Islet precursor cell (in vitro differentiated cells): ENCODE measurements around the gene STAC3.

Experiments used
- DNase-seq: peaks from one replicate; pipeline ENCODE4 v3.0.0-alpha.2; 2018

Gene STAC3

DNA sequence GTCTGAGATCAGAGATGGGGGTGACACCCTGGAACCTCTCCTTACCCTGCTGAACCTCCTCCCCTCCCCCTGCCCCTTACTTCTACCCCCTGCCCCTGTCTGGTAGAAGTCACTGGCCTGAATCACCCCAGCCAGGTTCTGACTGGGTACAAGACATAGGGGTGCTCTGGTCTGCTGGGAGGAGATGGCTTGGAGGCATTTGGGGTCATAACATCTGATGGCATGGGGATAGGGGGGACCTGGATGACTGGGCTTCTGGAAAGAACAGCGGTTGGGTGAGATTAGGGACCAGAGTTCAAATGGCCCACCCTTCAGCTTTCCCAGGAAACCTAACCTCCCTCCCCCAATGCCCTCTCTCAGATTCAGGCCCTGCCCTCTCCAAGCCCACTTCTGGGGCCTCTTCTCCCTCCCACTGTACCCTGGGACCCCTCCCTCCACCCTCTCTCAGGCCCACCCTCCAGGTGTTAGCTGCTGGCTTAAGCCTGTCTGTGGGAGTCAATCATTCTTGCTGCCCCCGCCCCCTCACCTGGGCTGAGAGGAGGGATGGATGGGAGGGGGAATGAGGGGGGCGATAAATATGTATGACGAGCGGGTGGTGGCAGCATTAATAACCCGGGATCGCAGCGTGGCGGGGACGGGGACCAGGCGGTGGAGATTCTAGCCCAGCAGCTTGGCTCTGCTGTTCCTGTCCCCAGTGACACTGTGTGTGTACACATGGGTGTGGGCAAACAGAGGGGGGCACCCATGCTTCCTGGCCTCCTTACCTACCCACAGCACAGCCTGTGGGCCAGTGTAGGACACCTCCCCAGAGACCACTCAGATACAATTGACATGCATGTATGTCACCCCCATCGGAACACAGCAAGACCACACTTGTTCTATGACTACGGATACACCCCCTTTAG is 28.4 kb downstream of the STAC3 start:
- DNase-seq = no peak

DNA sequence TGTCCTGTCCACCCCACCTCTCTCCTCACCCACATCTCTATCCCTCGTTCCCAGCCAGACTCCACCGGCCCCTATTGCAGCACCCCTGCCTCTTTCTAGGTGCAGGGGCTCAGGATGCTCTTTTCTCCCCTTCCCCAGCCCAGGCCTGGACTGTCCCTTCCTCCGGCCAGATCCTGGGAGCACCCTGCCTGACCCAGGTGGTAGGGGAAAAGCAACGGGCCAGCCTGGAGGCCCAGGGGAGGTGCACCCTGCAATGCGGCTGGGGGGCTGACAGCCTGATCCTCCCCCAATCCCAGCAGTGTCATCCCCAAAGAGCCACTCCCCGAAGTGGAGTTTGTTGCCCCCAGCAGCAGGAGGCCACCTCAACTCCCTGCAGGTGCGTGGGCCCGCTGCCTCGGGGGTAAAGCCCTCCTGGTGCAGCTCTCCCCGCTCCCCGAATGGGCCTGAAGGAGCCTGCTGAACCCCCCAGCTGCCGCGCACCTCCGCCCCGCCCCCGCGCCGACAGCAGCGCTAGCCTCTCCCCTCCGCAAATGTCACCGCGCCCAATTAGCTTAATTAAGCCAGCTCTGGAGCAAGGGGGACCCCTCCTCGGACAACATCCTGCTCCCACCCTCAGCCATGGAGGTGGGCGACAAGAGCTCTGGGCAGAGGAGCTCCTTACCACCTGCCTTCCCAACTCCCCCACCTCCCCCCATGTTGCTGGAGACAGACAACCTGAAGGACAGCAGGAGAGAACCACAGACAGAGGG is 29.6 kb downstream of the STAC3 start:
- no peak for DNase-seq

DNA sequence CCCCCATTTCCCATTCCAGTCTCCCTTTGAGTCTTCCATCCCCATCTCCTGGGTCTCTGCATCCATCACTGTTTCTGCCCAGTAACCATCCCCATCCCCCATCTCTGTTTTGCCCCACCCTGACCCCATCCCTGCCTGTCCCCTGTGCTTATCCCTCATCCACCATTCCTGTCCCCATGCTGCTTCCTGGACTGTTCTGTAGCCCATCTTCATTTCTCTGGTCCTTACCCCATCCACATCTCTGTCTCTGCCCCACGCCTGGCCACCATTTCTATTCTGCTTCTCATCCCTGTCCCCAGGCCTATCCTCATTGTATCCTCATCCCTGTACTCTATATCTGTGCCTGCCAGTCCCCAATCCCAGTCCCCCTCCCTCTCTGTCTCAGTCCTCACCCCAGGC is 30.2 kb downstream of the STAC3 start:
- DNase-seq = no peak

DNA sequence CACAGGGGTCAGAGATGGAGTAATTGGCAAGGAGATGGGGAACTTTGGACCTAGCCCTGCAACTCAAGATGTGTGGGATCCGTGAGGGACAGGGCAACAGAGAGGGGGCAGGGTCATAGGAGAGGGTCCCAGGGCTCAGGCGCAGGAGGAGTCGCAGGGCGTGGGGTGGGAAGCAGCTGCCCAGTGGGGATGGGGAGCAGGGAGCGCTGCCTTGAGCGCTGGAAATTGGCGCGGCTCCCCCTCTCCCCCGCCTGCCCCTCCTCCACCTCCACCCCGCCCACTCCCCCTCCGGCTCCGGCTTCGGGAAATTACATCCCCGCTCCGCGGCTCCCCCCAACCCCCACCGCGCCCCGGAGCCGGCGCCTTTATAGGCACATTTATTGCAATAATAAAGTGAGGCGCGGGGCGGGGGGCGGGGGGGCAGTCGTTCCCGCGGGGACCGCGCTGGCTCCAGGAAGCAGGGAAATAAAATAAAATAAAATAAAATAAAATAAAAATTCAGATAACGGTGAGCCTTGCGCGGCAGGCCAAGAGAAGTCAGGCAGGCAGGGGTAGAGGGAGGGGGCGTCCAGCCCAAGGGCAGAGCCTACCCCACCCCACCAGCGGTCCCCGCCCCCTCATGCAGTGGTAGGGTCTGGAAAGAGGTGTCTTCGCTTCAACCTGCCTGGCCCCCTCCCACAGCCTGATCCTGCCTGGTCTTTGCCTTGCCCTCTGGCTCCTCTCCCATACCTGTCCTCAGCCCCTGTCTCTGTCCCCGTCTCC is 30.8 kb downstream of the STAC3 start:
- DNase-seq = no peak

DNA sequence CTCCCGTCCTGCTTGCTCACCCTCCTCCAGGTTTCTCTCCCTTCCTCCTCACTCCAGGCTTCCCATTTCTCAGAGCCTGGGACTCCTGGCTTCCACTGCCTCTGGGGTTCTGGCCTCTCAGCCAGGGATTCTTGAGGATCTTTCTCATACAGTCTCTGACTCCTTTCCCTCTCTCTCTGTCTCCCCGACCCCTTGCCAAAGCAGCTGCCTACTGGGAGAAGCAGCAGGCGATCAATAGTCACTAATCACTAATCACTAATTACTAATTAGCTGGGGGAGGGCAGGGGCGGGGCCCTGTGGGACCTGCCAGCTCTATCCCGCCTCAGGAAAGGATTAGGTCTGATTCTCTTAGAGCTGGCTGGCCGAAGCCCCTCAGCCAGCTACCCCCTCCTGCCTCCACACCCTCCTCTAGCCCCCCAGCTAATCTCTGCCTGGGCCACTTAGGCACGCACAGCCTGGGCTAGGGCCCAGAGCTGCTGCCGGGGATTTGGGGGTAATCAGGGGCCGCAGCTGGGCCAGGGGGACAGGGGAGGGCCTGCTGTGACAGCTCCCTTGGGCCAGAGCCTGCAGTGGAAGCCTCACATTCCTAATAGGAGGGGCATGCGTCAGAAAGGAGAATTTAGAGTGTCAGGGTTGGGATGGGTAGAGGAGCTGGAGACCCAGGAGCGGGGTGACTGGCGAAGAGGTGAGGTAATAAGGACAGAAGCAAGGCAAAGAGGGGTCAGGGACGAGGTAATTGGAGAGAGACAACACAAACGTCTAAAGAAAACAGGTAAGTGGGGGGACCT is 31.6 kb downstream of the STAC3 start:
- no peak for DNase-seq

DNA sequence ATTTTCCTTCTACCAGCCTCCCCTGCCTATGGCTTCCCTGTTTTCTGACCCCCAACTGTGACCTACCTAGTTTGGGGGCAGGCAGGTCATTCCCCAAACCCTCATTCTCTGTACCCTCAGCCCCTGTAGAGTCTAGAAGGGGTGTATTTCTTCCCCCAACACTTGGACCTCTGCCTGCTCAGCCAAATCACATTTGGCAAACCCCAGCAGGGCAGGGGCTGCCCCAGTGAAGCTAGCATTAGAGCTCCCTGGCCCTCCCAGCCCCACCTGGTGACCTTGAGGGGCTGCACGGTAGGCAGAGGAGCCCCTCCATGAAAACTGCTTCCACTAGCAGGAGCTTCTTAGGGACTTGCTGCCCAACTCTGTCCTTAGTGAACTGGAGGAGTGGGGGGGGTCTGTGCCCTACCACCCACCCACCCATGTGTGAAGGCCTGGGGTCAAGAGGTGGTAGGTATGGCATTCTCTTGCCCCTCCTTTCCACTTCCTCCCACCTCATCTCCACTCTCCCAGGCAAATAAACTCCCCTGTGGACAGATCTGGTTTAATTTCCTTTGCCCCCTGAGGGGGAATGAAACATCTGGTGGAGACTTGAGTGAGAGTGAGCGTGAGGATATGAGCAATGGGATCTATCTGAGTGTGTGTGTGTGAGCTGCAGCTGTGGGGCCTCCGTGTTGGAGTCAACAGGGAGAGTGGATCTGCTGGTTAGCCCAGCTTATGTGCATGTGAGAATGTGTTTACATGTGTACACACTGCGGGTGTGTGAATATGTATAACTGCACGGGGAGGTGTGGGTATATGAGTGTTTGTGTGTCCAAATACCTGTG is 32.7 kb downstream of the STAC3 start:
- DNase-seq = no peak

- DNase-seq = no peak
Observed at GRCh38 chr12:57216921-57217879, 33.8 kb downstream of the STAC3 start.

DNA sequence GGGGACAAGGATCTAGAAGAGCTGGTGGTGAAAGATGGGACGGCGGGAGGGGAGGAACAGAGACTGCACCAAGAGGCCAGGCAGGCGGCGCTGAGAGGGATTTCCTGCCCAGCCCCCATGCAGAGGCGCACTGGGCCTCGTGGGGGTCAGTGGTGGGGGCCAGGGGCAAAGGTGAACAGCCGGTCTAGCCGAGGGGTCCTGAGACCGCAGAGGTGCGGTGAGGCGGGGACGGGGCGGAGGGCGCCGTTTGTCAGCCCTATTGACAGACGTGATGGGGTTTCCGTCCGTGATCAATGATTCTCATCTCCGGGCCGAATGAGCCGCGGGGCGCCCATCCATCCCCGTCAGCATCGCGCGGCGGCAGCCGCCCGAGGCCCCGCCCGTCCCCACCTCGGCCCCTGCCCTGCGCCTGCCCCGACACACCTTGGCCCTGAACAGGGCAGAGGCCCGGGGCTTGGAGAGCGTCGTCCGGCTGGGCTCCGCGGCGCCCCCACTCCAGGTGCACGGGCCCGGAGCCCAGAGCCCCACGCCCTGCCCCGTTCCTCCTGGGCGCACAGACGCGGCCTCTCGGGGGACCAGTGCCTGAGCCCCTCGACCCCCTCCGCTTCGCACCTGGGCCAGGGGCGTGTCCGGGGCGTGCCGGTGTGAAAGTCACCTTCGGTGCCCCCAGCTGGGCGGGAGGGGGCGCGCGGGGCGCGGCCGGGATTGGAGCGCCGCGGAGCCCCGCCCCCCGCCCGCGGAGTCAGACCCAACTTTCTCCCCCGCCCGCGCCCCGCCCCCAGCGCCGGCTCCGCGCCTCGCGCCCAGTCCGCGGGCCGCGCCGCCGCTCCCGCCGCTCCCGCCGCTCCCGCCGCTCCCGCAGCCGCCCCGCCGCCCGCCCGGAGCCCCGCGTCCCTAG is 34.7 kb downstream of the STAC3 start, which contains the start of gene NXPH4:
NXPH4 (plus strand) TSS at position 781 of the 898 bp plus-strand sequence. CDS start 176 bp downstream, outside the sequence.
- peak; percentile 80 for DNase-seq

DNA sequence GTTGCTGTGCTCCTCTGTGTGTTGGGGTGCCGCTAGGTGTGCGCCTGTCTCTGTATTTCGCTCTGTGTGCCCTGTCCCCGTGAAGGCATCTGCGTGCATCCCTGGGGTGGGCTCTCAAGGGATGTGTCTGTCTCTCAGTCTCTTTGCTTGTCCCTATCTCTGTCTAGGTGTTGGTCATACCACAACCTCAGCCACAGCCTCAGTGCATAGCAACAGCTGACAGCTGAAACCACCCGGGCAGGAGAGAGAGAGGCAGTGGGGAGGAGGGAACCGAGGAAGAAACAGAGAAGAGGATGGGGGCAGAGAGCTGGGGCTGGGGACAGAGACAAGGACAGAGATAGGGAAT is 35.3 kb downstream of the STAC3 start:
- no peak for DNase-seq

- no peak for DNase-seq
Observed at GRCh38 chr12:57215065-57215464, 35.9 kb downstream of the STAC3 start.

- DNase-seq = peak; percentile 90
Observed at GRCh38 chr12:57214398-57214781, 36.6 kb downstream of the STAC3 start.

- no peak for DNase-seq
Observed at GRCh38 chr12:57213763-57214397, 37.1 kb downstream of the STAC3 start.

GRCh38 chr12:57213058-57213715 is 37.8 kb downstream of the STAC3 start:
- peak; percentile 94 for DNase-seq

- DNase-seq = no peak
Observed at GRCh38 chr12:57212701-57213057, 38.3 kb downstream of the STAC3 start.

- no peak for DNase-seq
Observed at GRCh38 chr12:57211791-57212700, 38.9 kb downstream of the STAC3 start.

DNA sequence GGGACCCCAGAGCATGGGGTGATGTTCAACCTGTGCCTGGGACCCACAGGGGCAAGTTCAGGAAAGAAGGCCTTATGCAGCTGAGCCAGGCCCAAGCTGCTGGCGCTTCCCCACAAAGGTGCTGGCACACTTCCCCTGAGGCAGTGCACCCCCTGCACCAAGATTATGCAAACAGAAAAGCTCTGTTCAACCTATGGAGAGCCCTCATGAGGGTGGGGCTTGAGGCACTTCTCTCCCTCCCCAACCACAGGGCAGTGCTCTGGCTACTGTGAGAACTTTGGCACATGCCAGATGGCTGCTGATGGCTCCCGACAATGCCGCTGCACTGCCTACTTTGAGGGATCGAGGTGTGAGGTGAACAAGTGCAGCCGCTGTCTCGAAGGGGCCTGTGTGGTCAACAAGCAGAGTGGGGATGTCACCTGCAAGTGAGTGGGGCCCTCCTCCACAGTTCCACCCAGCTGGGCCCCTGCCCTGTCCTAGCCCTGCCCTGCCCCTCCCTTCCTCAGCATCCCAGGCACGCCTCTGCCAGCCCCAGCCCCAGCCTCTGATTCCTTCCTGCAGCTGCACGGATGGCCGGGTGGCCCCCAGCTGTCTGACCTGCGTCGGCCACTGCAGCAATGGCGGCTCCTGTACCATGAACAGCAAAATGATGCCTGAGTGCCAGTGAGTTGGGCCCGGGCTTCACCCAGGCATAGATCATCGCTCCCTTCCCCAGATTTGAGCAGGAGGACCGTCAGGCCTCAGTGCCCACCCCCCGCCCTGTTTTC is 39.9 kb downstream of the STAC3 start:
- DNase-seq = no peak
